Erythroblast (primary cell): ENCODE measurements around the gene PRM3.

Experiments used
- GATA1 ChIP-seq: IDR thresholded peaks from 2 replicates; pipeline ENCODE4 v1.6.1; 2011; ENCODE audit warnings: low read depth, mild to moderate bottlenecking, control low read depth, low read length, moderate library complexity
- POLR2A ChIP-seq: IDR thresholded peaks from 2 replicates; pipeline ENCODE4 v1.6.1; 2011; ENCODE audit warnings: mild to moderate bottlenecking, low read length

GRCh38 chr16:11259655-11260595, 13.5 kb downstream of the PRM3 start:
- no peak for TF ChIP-seq POLR2A
- TF ChIP-seq GATA1 = no peak
